Pulmonary artery endothelial cell (primary cell): ENCODE results near the gene AICDA. TPM values are rescaled to one million over a fixed set of nuclear protein-coding genes. Genes with fewer than 3 reads are reported as not detected.

Experiments
- DNase-seq: peaks from one replicate; pipeline ENCODE4 v3.0.0-alpha.2; 2011; ENCODE audit warnings: low read depth, low spot score
- total RNA-seq: library from RNA; depleted of rRNA; stranded (reverse); fragments of >200 nt; gene quantifications from 2 replicates; pipeline ENCODE4 v1.2.3, GENCODE V29; 2014

Gene AICDA
- total RNA-seq, 1 donor from 2014 or later, result not detected

GRCh38 chr12:8556531-8557097, 56.0 kb downstream of the AICDA start:
- DNase-seq, result no peak

- peak; percentile 60 for DNase-seq
These were observed 58.0 kb downstream of the AICDA start for GRCh38 chr12:8554451-8555195.

DNA sequence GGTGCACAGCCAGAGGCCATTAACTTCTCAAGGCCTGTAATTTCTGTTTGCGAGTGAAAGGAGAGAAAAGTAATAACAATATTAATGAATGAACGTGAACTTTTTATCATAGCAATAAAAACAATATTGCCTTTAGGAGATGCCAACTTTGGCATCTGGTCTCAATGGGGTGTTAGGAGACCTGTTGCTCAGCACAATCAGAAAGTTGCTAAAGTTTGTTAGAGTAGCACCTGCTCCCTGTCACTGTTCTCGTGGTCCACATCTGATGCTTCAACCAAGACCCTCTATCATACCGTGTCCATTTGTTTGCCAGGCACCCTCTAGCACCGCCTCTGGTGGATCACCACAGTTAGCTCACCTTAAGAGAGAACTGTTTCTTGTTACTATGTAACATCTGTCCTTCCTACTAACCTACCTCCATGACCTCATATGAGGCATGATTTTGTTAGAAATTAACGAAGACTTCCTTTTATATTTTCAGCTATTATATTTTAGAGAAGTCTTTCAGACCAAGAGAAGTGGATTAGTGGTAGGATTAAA, 59.5 kb downstream of the AICDA start:
- no peak for DNase-seq

Other genes starting within 250 kb of the AICDA start
- not detected in 2 replicates for gene CLEC6A, start 156.9 kb downstream of the AICDA start, total RNA-seq
- not detected in 2 replicates for gene CLEC4D, start 99.4 kb downstream of the AICDA start, total RNA-seq
- not detected in 2 replicates for gene CLEC4E, start 72.0 kb downstream of the AICDA start, total RNA-seq
- gene MFAP5, start 50.0 kb upstream of the AICDA start, total RNA-seq, result 0.20 and 0.25 TPM in 2 replicates
- 54.4 and 130 TPM in 2 replicates for gene RIMKLB, start 85.1 kb upstream of the AICDA start, total RNA-seq
- gene A2ML1, start 209.8 kb upstream of the AICDA start, total RNA-seq, result 0.18 TPM in 1 of 2 replicates, not detected in the other